ENCODE measurements around the gene TLE1. TPM values are rescaled to one million over a fixed set of nuclear protein-coding genes. Genes with fewer than 3 reads are reported as not detected.

Gene TLE1
- total and polyA plus RNA-seq, 9 of the 15 experiments (the other 6 are each of a cell fraction or from before 2014, with no cell fraction given): 0.11 TPM; not detected in 8

GRCh38 chr9:81637276-81637675, 52.1 kb downstream of the TLE1 start (continued):
- no peak for TF ChIP-seq MGA (IDR thresholded peaks at IDR 0.05)
- TF ChIP-seq NRF1 (conservative IDR thresholded peaks at IDR 0.05 in 1 of 2, IDR thresholded peaks at IDR 0.05 in 1 of 2): no peak
- no peak for TF ChIP-seq ZBTB1 (CRISPR knock-in tag; IDR thresholded peaks at IDR 0.05; ENCODE audit: borderline replicate concordance, low read depth)
